ENCODE data around the gene DUOX2. TPM values are rescaled to one million over a fixed set of nuclear protein-coding genes. Genes with fewer than 3 reads are reported as not detected.

DUOX2 gene
- total RNA-seq (2022) (0.10 and 0.30 TPM in 2 replicates), Bru-seq, nascent RNA (percentile 8 among the genes with signal in this experiment), BruChase-seq, experiment 1, labeled RNA remaining after a 6-hour chase (percentile 40 among the genes with signal in this experiment), BruChase-seq, experiment 2, labeled RNA remaining after a 2-hour chase (percentile 16 among the genes with signal in this experiment)
- long read RNA-seq, partial matches to known transcripts, result 1 of 2 reads
- long read RNA-seq, other reads (novel, unspliced or antisense), result 1 of 2 reads

DNA sequence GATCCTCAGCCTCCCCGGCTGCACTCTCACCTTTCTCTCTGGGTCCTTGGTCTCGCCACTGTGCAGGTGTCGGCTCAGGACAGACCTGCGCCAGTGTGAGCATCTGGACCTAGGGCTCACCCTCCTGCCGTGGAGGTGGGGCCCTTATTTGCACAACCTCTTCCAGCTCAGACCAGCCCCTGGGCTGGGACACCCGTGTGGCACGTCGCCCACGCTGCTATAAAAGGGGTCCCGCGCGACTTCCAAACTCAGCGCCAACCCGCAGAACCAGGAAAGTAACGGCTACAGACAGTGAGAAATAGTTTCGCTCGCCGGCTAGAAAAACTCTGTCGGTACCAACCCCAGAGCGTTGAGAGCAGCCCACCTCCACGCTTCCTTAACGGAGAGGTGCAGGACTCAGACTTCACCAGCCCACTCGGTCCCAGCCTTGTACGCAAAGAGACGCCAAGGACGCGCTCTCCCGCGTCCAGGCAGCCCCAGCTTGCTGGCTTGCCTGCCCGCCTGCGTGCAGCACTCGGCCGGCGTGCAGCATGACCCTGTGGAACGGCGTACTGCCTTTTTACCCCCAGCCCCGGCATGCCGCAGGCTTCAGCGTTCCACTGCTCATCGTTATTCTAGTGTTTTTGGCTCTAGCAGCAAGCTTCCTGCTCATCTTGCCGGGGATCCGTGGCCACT lies at the start of gene DUOX2, which contains the start of gene DUOXA2:
DUOX2 (minus strand) TSS at position 97 of the 675 bp plus-strand sequence. CDS start 761 bp downstream, outside the sequence.
DUOXA2 (plus strand) TSS at position 251 of the 675 bp plus-strand sequence; CDS start at position 531, 280 bp downstream.
- ChIA-PET POLR2A (interaction anchor here (0.6 kb wide), 1 partner anchor 311 kb away, joined by 3 read pairs; no protein-coding TSS in a partner anchor), CTCF (interaction anchor here (1.2 kb wide), 1 partner anchor 13 kb away, joined by 5 read pairs; no protein-coding TSS in a partner anchor)
- Mint-ChIP-seq H3K36me3 (ENCODE audit: insufficient read depth, unreplicated experiment) (no peaks in the 10 kb centered on the region), H3K4me3 (ENCODE audit: unreplicated experiment) (no peak within 1 kb of the TSS), H3K27ac (ENCODE audit: low read depth, unreplicated experiment) (no peak within 1 kb of the TSS), H3K27me3 (ENCODE audit: insufficient read depth, unreplicated experiment) (peaks cover 43% of the 10 kb centered on the region), H3K9me3 (ENCODE audit: unreplicated experiment) (no peaks in the 10 kb centered on the region), H3K4me1 (ENCODE audit: insufficient read depth, unreplicated experiment) (peaks cover 6% of the 10 kb centered on the region)
- no peak for DNase-seq (ENCODE audit: unreplicated experiment)
- no TSS peak for BruUV-seq (replicated peaks)
- TF ChIP-seq, protein P1, sequence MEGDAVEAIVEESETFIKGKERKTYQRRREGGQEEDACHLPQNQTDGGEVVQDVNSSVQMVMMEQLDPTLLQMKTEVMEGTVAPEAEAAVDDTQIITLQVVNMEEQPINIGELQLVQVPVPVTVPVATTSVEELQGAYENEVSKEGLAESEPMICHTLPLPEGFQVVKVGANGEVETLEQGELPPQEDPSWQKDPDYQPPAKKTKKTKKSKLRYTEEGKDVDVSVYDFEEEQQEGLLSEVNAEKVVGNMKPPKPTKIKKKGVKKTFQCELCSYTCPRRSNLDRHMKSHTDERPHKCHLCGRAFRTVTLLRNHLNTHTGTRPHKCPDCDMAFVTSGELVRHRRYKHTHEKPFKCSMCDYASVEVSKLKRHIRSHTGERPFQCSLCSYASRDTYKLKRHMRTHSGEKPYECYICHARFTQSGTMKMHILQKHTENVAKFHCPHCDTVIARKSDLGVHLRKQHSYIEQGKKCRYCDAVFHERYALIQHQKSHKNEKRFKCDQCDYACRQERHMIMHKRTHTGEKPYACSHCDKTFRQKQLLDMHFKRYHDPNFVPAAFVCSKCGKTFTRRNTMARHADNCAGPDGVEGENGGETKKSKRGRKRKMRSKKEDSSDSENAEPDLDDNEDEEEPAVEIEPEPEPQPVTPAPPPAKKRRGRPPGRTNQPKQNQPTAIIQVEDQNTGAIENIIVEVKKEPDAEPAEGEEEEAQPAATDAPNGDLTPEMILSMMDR (IDR thresholded peaks at IDR 0.05; ENCODE audit: unreplicated experiment), result no peak
- intact Hi-C loops (cut with micrococcal nuclease), result no loop called here

DNA sequence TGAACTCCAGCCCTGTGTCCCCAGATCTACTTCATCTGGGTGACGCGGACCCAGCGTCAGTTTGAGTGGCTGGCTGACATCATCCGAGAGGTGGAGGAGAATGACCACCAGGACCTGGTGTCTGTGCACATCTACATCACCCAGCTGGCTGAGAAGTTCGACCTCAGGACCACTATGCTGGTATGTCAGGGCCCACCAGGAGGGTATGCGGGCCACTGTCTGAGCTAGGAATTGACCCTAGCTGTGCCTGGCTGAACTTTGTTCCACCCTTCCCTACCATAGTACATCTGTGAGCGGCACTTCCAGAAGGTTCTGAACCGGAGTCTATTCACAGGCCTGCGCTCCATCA lies 49.5 kb upstream of the DUOX2 start:
- POLR2A ChIA-PET, result interaction anchor here (0.7 to 6.7 kb wide), 13 partner anchors 13 to 424 kb away, joined by 3 to 113 read pairs (median 5); partner anchors contain the start of gene BLOC1S6
- H3K4me3 Mint-ChIP-seq (ENCODE audit: unreplicated experiment), result no peak overlapping the region
- no peak for DNase-seq (ENCODE audit: unreplicated experiment)
- intact Hi-C loops (cut with micrococcal nuclease), result loop anchor here (1.0 kb wide), 2 partner anchors 37 to 236 kb away; no protein-coding TSS in a partner anchor
- no peaks in the 10 kb centered on the region for H3K9me3 Mint-ChIP-seq (ENCODE audit: unreplicated experiment)
- H3K27ac Mint-ChIP-seq (ENCODE audit: low read depth, unreplicated experiment), result peak overlapping the region; percentile 96
- CTCF ChIA-PET, result interaction anchor here (0.5 to 10.8 kb wide), 42 partner anchors 10 to 1142 kb away, joined by 3 to 94 read pairs (median 4); a partner anchor contains a TSS
- no TSS peak for BruUV-seq (replicated peaks)
- peaks cover 30% of the 10 kb centered on the region for H3K4me1 Mint-ChIP-seq (ENCODE audit: insufficient read depth, unreplicated experiment)
- no peaks in the 10 kb centered on the region for H3K27me3 Mint-ChIP-seq (ENCODE audit: insufficient read depth, unreplicated experiment)
- TF ChIP-seq, protein P1 (IDR thresholded peaks at IDR 0.05; ENCODE audit: unreplicated experiment), result no peak
- peaks cover 14% of the 10 kb centered on the region for H3K36me3 Mint-ChIP-seq (ENCODE audit: insufficient read depth, unreplicated experiment)

DNA sequence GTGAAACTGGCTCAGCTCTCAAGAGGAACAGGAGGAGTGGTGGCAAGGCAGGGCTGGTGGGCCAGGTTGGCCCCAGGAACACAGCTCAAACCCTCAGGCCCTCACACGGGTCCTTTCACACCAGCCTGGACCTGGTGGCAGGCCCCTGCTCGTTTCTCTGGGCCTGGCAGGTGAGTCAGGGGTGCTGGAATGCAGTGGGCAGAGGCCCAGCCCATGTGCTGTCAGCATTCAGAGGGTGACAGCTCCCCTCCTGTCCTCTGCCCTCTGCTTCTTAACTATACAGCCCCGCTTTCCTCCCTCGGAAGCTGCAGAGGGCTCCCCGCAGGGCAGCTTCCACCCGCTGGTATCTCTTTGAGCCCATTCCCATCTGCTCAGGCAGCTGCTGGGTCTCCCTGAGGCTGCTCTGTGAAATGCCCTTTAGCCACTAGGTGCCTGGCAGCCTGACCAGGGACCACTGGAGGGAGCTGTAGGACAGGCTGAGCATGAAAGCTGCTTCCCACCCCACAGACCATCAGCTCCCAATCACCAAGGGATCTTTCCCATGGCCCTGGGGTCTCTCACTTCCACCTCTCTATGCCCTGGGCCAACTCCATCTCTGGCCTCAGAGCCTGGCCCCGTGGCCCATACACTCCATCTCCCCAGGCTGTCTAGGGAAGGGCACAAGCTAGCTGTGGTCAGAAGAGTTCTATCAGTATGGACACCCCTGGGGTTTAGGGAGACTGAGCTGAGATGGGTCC lies 49.0 kb upstream of the DUOX2 start:
- Mint-ChIP-seq H3K4me1 (ENCODE audit: insufficient read depth, unreplicated experiment) (peaks cover 35% of the 10 kb centered on the region), H3K36me3 (ENCODE audit: insufficient read depth, unreplicated experiment) (peaks cover 14% of the 10 kb centered on the region), H3K4me3 (ENCODE audit: unreplicated experiment) (peak overlapping the region; percentile 43), H3K27ac (ENCODE audit: low read depth, unreplicated experiment) (peak overlapping the region; percentile 96), H3K27me3 (ENCODE audit: insufficient read depth, unreplicated experiment) (no peaks in the 10 kb centered on the region), H3K9me3 (ENCODE audit: unreplicated experiment) (no peaks in the 10 kb centered on the region)
- TF ChIP-seq, protein P1 (IDR thresholded peaks at IDR 0.05; ENCODE audit: unreplicated experiment), result peak; percentile 89
- no TSS peak for BruUV-seq (replicated peaks)
- intact Hi-C loops (cut with micrococcal nuclease), result loop anchor here (1.0 kb wide), 2 partner anchors 37 to 236 kb away; no protein-coding TSS in a partner anchor
- DNase-seq (ENCODE audit: unreplicated experiment), result peak; percentile 86
- ChIA-PET POLR2A (interaction anchor here (0.5 to 6.7 kb wide), 15 partner anchors 14 to 434 kb away, joined by 3 to 113 read pairs (median 4); partner anchors contain the start of gene BLOC1S6), CTCF (interaction anchor here (0.6 to 10.8 kb wide), 49 partner anchors 9 to 1384 kb away, joined by 3 to 94 read pairs (median 4); a partner anchor contains a TSS)
